ENCODE data around the gene ATRNL1. TPM values are rescaled to one million over a fixed set of nuclear protein-coding genes. Genes with fewer than 3 reads are reported as not detected.

ATRNL1 gene
- total and polyA plus RNA-seq, 2 of the 8 experiments (the other 6 are each of a cell fraction or from before 2014, with no cell fraction given): 5.1 to 17.6 TPM

DNA sequence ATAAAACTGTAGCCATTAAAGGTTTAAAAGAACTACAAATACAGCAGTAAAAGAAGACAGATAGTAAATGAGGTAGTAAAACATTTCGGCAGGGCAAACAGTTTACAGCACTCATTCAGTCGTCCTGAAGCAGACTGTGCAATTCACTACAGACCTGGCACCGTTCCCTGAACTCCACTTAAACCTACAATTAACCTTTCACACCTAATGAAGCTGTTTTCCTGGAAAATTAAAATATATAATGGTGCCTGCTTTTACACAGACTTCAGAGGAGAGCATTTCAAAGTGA, 844.5 kb downstream of the ATRNL1 start:
- ChIA-PET CTCF (ENCODE audit: partially characterized antibody) (interaction anchor here (1.4 to 3.6 kb wide), 2 partner anchors 11 to 17 kb away, joined by 3 to 20 read pairs; no protein-coding TSS in a partner anchor), POLR2A (ENCODE audit: partially characterized antibody) (no interaction called here)
- Histone ChIP-seq H3K4me1 (replicated peaks in 1 of 4; ENCODE audit: control insufficient read depth in 3 of 4, insufficient read depth in 4 of 4, low read length in 3 of 4) (peaks cover 0 to 3% (median 0%) of the 10 kb centered on the region in 4 experiments; a peak in 1 of 7 replicates), H3K9ac (replicated peaks in 1 of 4; ENCODE audit: extremely low read depth in 1 of 4, low read depth in 3 of 4, low read length in 3 of 4) (no peak overlapping the region), H3K23ac (ENCODE audit: insufficient read length) (no peak overlapping the region), H4K91ac (replicated peaks; ENCODE audit: insufficient read length, low read length) (no peak overlapping the region), H2BK20ac (ENCODE audit: low read length) (no peak overlapping the region), H3K27me3 (replicated peaks in 1 of 4; ENCODE audit: control insufficient read depth in 3 of 4, extremely low read depth in 1 of 4, insufficient read depth in 3 of 4, low read length in 3 of 4) (no peaks in the 10 kb centered on the region), H4K5ac (ENCODE audit: insufficient read length, low read depth, low read length) (no peak overlapping the region), H2AFZ (ENCODE audit: low read length) (no peak overlapping the region), H2BK5ac (ENCODE audit: low read depth, low read length) (no peak overlapping the region), H2AK5ac (ENCODE audit: low read depth, low read length) (no peak overlapping the region), H3K56ac (replicated peaks; ENCODE audit: insufficient read length, low read depth, low read length) (no peak overlapping the region), H3K23me2 (ENCODE audit: low read depth, low read length) (no peaks in the 10 kb centered on the region), H3K4me2 (ENCODE audit: insufficient read depth in 1 of 2, low read depth in 2 of 2, low read length in 2 of 2) (no peak overlapping the region), H3K27ac (ENCODE audit: low read depth, low read length) (no peak overlapping the region), H3K79me2 (ENCODE audit: control insufficient read depth in 1 of 2, insufficient read depth in 2 of 2, low read length in 2 of 2) (no peaks in the 10 kb centered on the region), H2BK15ac (ENCODE audit: low read length) (no peak overlapping the region), H3K4ac (replicated peaks; ENCODE audit: insufficient read length, low read depth, low read length) (no peak overlapping the region), H3K36me3 (ENCODE audit: control insufficient read depth in 2 of 4, insufficient read depth in 4 of 4, low read length in 3 of 4) (no peaks in the 10 kb centered on the region), H3K9me3 (ENCODE audit: insufficient read depth in 2 of 2, low read depth in 1 of 2, low read length in 1 of 2) (no peaks in the 10 kb centered on the region), H3K4me3 (ENCODE audit: extremely low read depth in 1 of 4, insufficient read depth in 2 of 4, low read depth in 3 of 4, low read length in 4 of 4) (no peak overlapping the region), H3K14ac (ENCODE audit: insufficient read length) (no peak overlapping the region), H4K8ac (ENCODE audit: extremely low read depth, insufficient read depth, low read length) (no peak overlapping the region), H2BK12ac (ENCODE audit: low read depth, low read length) (no peak overlapping the region), H2BK120ac (replicated peaks; ENCODE audit: low read depth, low read length) (no peak overlapping the region), H3K79me1 (ENCODE audit: low read depth, low read length) (no peaks in the 10 kb centered on the region), H4K20me1 (replicated peaks in 1 of 2; ENCODE audit: control insufficient read depth in 1 of 2, insufficient read depth in 2 of 2, low read length in 2 of 2) (no peaks in the 10 kb centered on the region), H3K18ac (ENCODE audit: extremely low read depth, low read length) (no peak overlapping the region)
- FAIRE-seq: no peak
- TF ChIP-seq TEAD4 (IDR thresholded peaks at IDR 0.05; ENCODE audit: low read depth, low read length) (no peak), KDM1A (IDR thresholded peaks at IDR 0.05; ENCODE audit: borderline replicate concordance, low read length) (no peak), SP1 (IDR thresholded peaks at IDR 0.05; ENCODE audit: low read depth, low read length) (no peak), YY1 (IDR thresholded peaks at IDR 0.05; ENCODE audit: low read depth, low read length) (no peak), CREB1 (IDR thresholded peaks at IDR 0.05) (no peak), GTF2F1 (IDR thresholded peaks at IDR 0.05; ENCODE audit: borderline replicate concordance, low read depth, low read length) (no peak), CTBP2 (IDR thresholded peaks at IDR 0.05; ENCODE audit: borderline replicate concordance, insufficient read depth, insufficient read length, low read length) (no peak), RBBP5 (IDR thresholded peaks at IDR 0.05; ENCODE audit: borderline replicate concordance, low read depth, low read length) (no peak), CEBPB (IDR thresholded peaks at IDR 0.05; ENCODE audit: low read depth, low read length) (no peak), SIX5 (IDR thresholded peaks at IDR 0.05; ENCODE audit: low read depth, low read length) (no peak), PHF8 (conservative IDR thresholded peaks at IDR 0.05; ENCODE audit: low read depth, low read length) (no peak), KDM5A (IDR thresholded peaks at IDR 0.05; ENCODE audit: low read length) (no peak), JUN (IDR thresholded peaks at IDR 0.05; ENCODE audit: low read depth, low read length) (no peak), BACH1 (IDR thresholded peaks at IDR 0.05; ENCODE audit: low read length) (no peak), SP4 (IDR thresholded peaks at IDR 0.05; ENCODE audit: low read length) (no peak)
- WGBS, 2 experiments (ENCODE audit: extremely low coverage in 1 of 2, insufficient coverage in 1 of 2, insufficient read length in 1 of 2, insufficient replicate concordance in 2 of 2, low coverage in 1 of 2, low lambda C conversion rate in 2 of 2, missing lambda C conversion rate in 1 of 2): 85% methylated on average over 3 of the region's 3 CpGs; no CpG with 5 or more reads in 1 of the 2 experiments
- no peak for DNase-seq (ENCODE audit: low read depth in 1 of 2, low spot score in 2 of 2)

Measured in H1 (cell line).